GM19397 (cell line): ENCODE measurements around the gene MICAL1.
A peak's percentile ranks its signal among the peaks of the same experiment; 100 is the strongest.

ENCODE experiments used
- ATAC-seq: cut with Tn5 transposase; IDR thresholded peaks from one replicate; pipeline ENCODE4 v1.9.1; 2021; ENCODE audit warnings: mild to moderate bottlenecking, moderate library complexity; ENCODE audit not compliant: unreplicated experiment

MICAL1 gene

GRCh38 chr6:109454496-109455436 lies 806 bp downstream of the MICAL1 start:
- peak; percentile 28 for ATAC-seq

- no peak for ATAC-seq
Measured at GRCh38 chr6:109453594-109454495, 1.7 kb downstream of the MICAL1 start.

GRCh38 chr6:109453156-109453555 lies 2.4 kb downstream of the MICAL1 start:
- no peak for ATAC-seq

GRCh38 chr6:109452181-109452580 lies 3.4 kb downstream of the MICAL1 start:
- ATAC-seq, result no peak

- no peak for ATAC-seq
Measured at GRCh38 chr6:109451376-109451775, 4.2 kb downstream of the MICAL1 start.

- ATAC-seq, result no peak
Measured at GRCh38 chr6:109450801-109451200, 4.8 kb downstream of the MICAL1 start.

GRCh38 chr6:109449795-109450673 lies 5.5 kb downstream of the MICAL1 start:
- ATAC-seq, result no peak

- ATAC-seq, result no peak
Measured at GRCh38 chr6:109449064-109449794, 6.3 kb downstream of the MICAL1 start.

- ATAC-seq, result no peak
Measured at GRCh38 chr6:109448615-109449014, 7.0 kb downstream of the MICAL1 start.

- ATAC-seq, result no peak
Measured at GRCh38 chr6:109447878-109448555, 7.6 kb downstream of the MICAL1 start.

- no peak for ATAC-seq
Measured at GRCh38 chr6:109447087-109447486, 8.5 kb downstream of the MICAL1 start.

- ATAC-seq, result no peak
Measured at GRCh38 chr6:109446541-109446940, 9.0 kb downstream of the MICAL1 start.

GRCh38 chr6:109446072-109446471 lies 9.5 kb downstream of the MICAL1 start:
- no peak for ATAC-seq

GRCh38 chr6:109445382-109445781 lies 10.2 kb downstream of the MICAL1 start:
- ATAC-seq, result no peak

GRCh38 chr6:109443425-109443950 lies 12.1 kb downstream of the MICAL1 start:
- ATAC-seq, result no peak

- ATAC-seq, result no peak
Measured at GRCh38 chr6:109442393-109442924, 13.1 kb downstream of the MICAL1 start.

GRCh38 chr6:109441069-109441816 lies 14.3 kb downstream of the MICAL1 start:
- ATAC-seq, result peak; percentile 4
